Cerebellar cortex (tissue), 1 donor: ENCODE data around the gene ABHD2.
"Not testable (repeated sequence)": the region's sequence is repeated elsewhere in the genome, so short reads cannot be mapped to it uniquely, and the experiment has no call there.

Experiments used
- DNase-seq: peaks from one replicate; pipeline ENCODE4 v3.0.0-alpha.2; 2015; ENCODE audit warnings: low spot score

ABHD2 gene

GRCh38 chr15:89075101-89075640, 13.1 kb upstream of the ABHD2 start:
- DNase-seq: no peak

GRCh38 chr15:89075846-89076245, 12.4 kb upstream of the ABHD2 start:
- DNase-seq: no peak

GRCh38 chr15:89077750-89078149, 10.5 kb upstream of the ABHD2 start:
- no peak for DNase-seq

GRCh38 chr15:89078851-89079810, 9.1 kb upstream of the ABHD2 start:
- DNase-seq: no peak

- no peak for DNase-seq
Observed at GRCh38 chr15:89081878-89082277, 6.4 kb upstream of the ABHD2 start.

- no peak for DNase-seq
Observed at GRCh38 chr15:89083246-89083645, 5.0 kb upstream of the ABHD2 start.

- no peak for DNase-seq
Observed at GRCh38 chr15:89085289-89085926, 2.8 kb upstream of the ABHD2 start.

GRCh38 chr15:89085933-89086332, 2.3 kb upstream of the ABHD2 start:
- not testable (repeated sequence) for DNase-seq

GRCh38 chr15:89086390-89086789, 1.9 kb upstream of the ABHD2 start:
- DNase-seq: not testable (repeated sequence)

GRCh38 chr15:89087161-89087829, 961 bp upstream of the ABHD2 start:
- no peak for DNase-seq

- no peak for DNase-seq
Observed at GRCh38 chr15:89088605-89089315, 504 bp downstream of the ABHD2 start.

GRCh38 chr15:89089316-89090230, 1.3 kb downstream of the ABHD2 start:
- DNase-seq: peak; percentile 87

- peak; percentile 80 for DNase-seq
Observed at GRCh38 chr15:89090791-89091626, 2.8 kb downstream of the ABHD2 start.

- DNase-seq: no peak
Observed at GRCh38 chr15:89091627-89092220, 3.5 kb downstream of the ABHD2 start.

- no peak for DNase-seq
Observed at GRCh38 chr15:89093509-89093908, 5.3 kb downstream of the ABHD2 start.

GRCh38 chr15:89095073-89095472, 6.8 kb downstream of the ABHD2 start:
- DNase-seq: no peak

- DNase-seq: no peak
Observed at GRCh38 chr15:89095556-89095955, 7.3 kb downstream of the ABHD2 start.

- DNase-seq: no peak
Observed at GRCh38 chr15:89096664-89097063, 8.4 kb downstream of the ABHD2 start.

GRCh38 chr15:89097313-89097712, 9.1 kb downstream of the ABHD2 start:
- DNase-seq: no peak
